A673 (cell line): ENCODE results near the gene GALR1.

ENCODE experiments used
- CTCF ChIP-seq: fragments of 300-800, 200-600 bp; sonication (generic); conservative IDR thresholded peaks from 2 replicates; pipeline ENCODE4 v1.5.1; 2017; ENCODE audit warnings: low read depth, mild to moderate bottlenecking, antibody characterized with exemption, low read length, moderate library complexity, mixed read lengths
- EZH2 ChIP-seq: fragments of 200-600 bp; sonication (generic); IDR thresholded peaks from 2 replicates; pipeline ENCODE4 v1.6.1; 2017; ENCODE audit warnings: borderline replicate concordance, low read depth, mild to moderate bottlenecking, mixed read lengths, antibody characterized with exemption, low read length; ENCODE audit not compliant: poor library complexity, severe bottlenecking

DNA sequence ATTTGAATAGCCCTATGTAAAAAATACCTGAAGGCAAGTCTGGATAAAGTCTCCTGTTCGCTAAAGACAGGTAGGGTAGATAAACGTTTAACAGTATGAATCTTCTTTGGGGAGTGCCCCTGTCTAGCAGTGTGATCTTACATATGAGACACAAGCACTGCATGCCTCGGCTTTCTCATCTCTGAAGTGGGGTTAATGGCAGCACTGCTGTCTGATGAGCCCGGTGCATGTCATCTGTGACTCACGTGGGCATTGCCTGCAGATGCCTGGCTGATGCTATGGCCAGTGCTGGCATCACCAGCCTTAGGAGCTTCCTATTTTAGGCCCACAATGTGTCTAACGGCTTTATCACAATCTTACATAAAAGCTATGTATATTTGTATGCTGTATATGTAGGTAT lies 50.1 kb downstream of the GALR1 start:
- TF ChIP-seq CTCF: no peak
- TF ChIP-seq EZH2: no peak
